ENCODE data around the gene RCN1. TPM values are rescaled to one million over a fixed set of nuclear protein-coding genes. Genes with fewer than 3 reads are reported as not detected.

The RCN1 gene
- total and polyA plus RNA-seq, 2 of the 8 experiments (the other 6 are each of a cell fraction or from before 2014, with no cell fraction given) = 45.1 to 123 TPM

DNA sequence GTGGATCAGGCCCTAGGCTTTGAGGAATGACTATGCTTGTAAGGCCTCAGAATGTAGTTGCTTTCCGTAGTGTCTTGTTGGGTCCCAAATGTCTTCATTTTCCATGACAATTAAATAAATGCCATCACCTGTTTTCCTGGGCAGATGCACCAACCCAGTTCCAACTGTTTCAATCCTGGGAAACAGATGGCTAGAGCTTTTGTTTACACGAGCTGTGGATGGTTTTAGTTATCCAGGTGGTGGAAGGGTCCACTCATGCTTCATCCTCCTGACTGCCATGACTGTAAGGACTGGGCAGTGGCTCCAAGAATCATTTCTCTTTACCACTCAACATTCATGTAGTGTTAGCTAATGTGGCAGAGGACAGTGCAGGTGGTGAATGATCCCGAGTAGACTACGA, 8.6 kb downstream of the RCN1 start (continued):
- no peak for TF ChIP-seq EGR1 (IDR thresholded peaks at IDR 0.05; ENCODE audit: borderline replicate concordance, low read depth, low read length)
- TF ChIP-seq KDM1A (IDR thresholded peaks at IDR 0.05; ENCODE audit: borderline replicate concordance, low read length) = no peak
- TF ChIP-seq PHF8 (conservative IDR thresholded peaks at IDR 0.05; ENCODE audit: low read depth, low read length) = no peak
- TF ChIP-seq POLR2AphosphoS5 (IDR thresholded peaks at IDR 0.05; ENCODE audit: low read depth, low read length) = no peak
- TF ChIP-seq MAFK (IDR thresholded peaks at IDR 0.05; ENCODE audit: low read depth, low read length) = no peak

Measured in H1 (cell line).